Endothelial cell of umbilical vein (primary cell): ENCODE results near the gene LLGL2. TPM values are rescaled to one million over a fixed set of nuclear protein-coding genes. Genes with fewer than 3 reads are reported as not detected.

ENCODE experiments used
- BruUV-seq: library from RNA; stranded (reverse); fragments of 400-500 nt; replicated peaks from 2 replicates; lab custom pipeline; 2021; lab: Mats Ljungman, UMichigan
- CTCF ChIA-PET: fragments of 300-600, 350-600 bp; sonication (Branson Sonifier 250); formaldehyde crosslinking; loops from one replicate; lab custom pipeline; 2021; ENCODE audit warnings: antibody characterized with exemption, inconsistent platforms; lab: Charles Lee
- POLR2A ChIA-PET: fragments of 300-600, 350-600 bp; sonication (Branson Sonifier 250); formaldehyde crosslinking; loops from one replicate; lab custom pipeline; 2021; ENCODE audit warnings: antibody characterized with exemption, inconsistent platforms; lab: Charles Lee
- DNase-seq: peaks from one replicate; pipeline ENCODE4 v3.0.0-alpha.2; 2011; ENCODE audit warnings: low read depth, low spot score
- FAIRE-seq: peaks from 2 replicates; lab custom pipeline; 2011; peaks lifted over from hg19 to GRCh38; lab: Jason Lieb, UNC
- H2AFZ ChIP-seq: 2 replicates; pipeline ENCODE4 v1.6.0; 2012; ENCODE audit warnings: low read depth, low read length, control low read depth, inconsistent platforms
- H3K27ac ChIP-seq: 2 replicates; pipeline ENCODE4 v1.5.1; 2011; ENCODE audit warnings: low read depth, mild to moderate bottlenecking, control low read depth, low read length, moderate library complexity; ENCODE audit not compliant: insufficient read depth
- H3K27me3 ChIP-seq, 2 experiments: 2 replicates each; pipeline versions ENCODE4 v1.6.0 to v1.6.1; 2011; ENCODE audit warnings: low read length in 2 of 2, mixed read lengths in 1 of 2; ENCODE audit not compliant: control insufficient read depth in 2 of 2, insufficient read depth in 2 of 2
- H3K36me3 ChIP-seq, 2 experiments: 2 replicates in 1 of 2; 3 replicates in 1 of 2; pipeline ENCODE4 v1.5.1; 2011; ENCODE audit warnings: low read length in 2 of 2, mild to moderate bottlenecking in 1 of 2, moderate library complexity in 1 of 2; ENCODE audit not compliant: control insufficient read depth in 2 of 2, insufficient read depth in 2 of 2; ENCODE audit errors: extremely low read depth in 1 of 2
- H3K4me1 ChIP-seq: 3 replicates; pipeline ENCODE4 v1.5.1; 2011; ENCODE audit warnings: mild to moderate bottlenecking, low read length; ENCODE audit not compliant: control insufficient read depth, insufficient read depth; ENCODE audit errors: extremely low read depth
- H3K4me2 ChIP-seq: 2 replicates; pipeline ENCODE4 v1.6.1; 2011; ENCODE audit warnings: low read length, control low read depth, mixed read lengths; ENCODE audit not compliant: insufficient read depth
- H3K4me3 ChIP-seq, 3 experiments: fragments of 200-600 bp in 1 of 3; sonication (generic), shearing (Covaris generic) in 1 of 3; replicated peaks in 1 of 3; 2 replicates each; pipeline ENCODE4 v1.5.1; 2011 to 2016; ENCODE audit warnings: control low read depth in 3 of 3, low read length in 3 of 3, mild to moderate bottlenecking in 2 of 3, inconsistent platforms in 1 of 3, low read depth in 1 of 3, moderate library complexity in 1 of 3; ENCODE audit not compliant: insufficient read depth in 1 of 3
- H3K79me2 ChIP-seq: 2 replicates; pipeline ENCODE4 v1.6.0; 2012; ENCODE audit warnings: low read length, inconsistent platforms; ENCODE audit not compliant: control insufficient read depth, insufficient read depth
- H3K9ac ChIP-seq: replicated peaks from 2 replicates; pipeline ENCODE3; 2011; ENCODE audit warnings: low read length, control low read depth; ENCODE audit not compliant: insufficient read depth; ENCODE audit errors: extremely low read depth
- H3K9me1 ChIP-seq: replicated peaks from 3 replicates; pipeline ENCODE4 v1.6.0; 2011; ENCODE audit warnings: mild to moderate bottlenecking, low read length; ENCODE audit not compliant: control insufficient read depth, insufficient read depth; ENCODE audit errors: extremely low read depth
- H3K9me3 ChIP-seq: replicated peaks from 2 replicates; pipeline ENCODE4 v1.5.1; 2012; ENCODE audit warnings: low read length, inconsistent platforms; ENCODE audit not compliant: control insufficient read depth, insufficient read depth
- H4K20me1 ChIP-seq: replicated peaks from 2 replicates; pipeline ENCODE3; 2011; ENCODE audit warnings: mild to moderate bottlenecking, low read length; ENCODE audit not compliant: control insufficient read depth, insufficient read depth; ENCODE audit errors: extremely low read depth
- EZH2 ChIP-seq: IDR thresholded peaks from 2 replicates; pipeline ENCODE4 v1.6.1; 2012; ENCODE audit warnings: borderline replicate concordance, low read depth, mild to moderate bottlenecking, moderate library complexity, low read length, inconsistent platforms; ENCODE audit not compliant: severe bottlenecking
- FOS ChIP-seq: IDR thresholded peaks from 2 replicates; pipeline ENCODE4 v1.6.1; 2011; ENCODE audit warnings: mild to moderate bottlenecking, low read length, moderate library complexity, borderline replicate concordance; ENCODE audit not compliant: insufficient read depth
- GATA2 ChIP-seq: IDR thresholded peaks from 2 replicates; pipeline ENCODE4 v1.7.0; 2011; ENCODE audit warnings: low read depth, mild to moderate bottlenecking, moderate library complexity, mixed read lengths, low read length; ENCODE audit not compliant: insufficient read length, insufficient read depth
- JUN ChIP-seq: IDR thresholded peaks from 2 replicates; pipeline ENCODE4 v1.6.1; 2011; ENCODE audit warnings: borderline replicate concordance, low read depth; ENCODE audit not compliant: insufficient read length, insufficient read depth
- MYC ChIP-seq: IDR thresholded peaks from one replicate; pipeline ENCODE4 v1.6.1; 2011; ENCODE audit warnings: mild to moderate bottlenecking, low read depth, low read length
- POLR2AphosphoS5 ChIP-seq: IDR thresholded peaks from 2 replicates; pipeline ENCODE4 v1.6.1; 2012; ENCODE audit warnings: low read depth, mild to moderate bottlenecking, control low read depth, low read length, moderate library complexity; ENCODE audit not compliant: insufficient read depth
- dilution Hi-C: fragments of 300-500 bp; cut with MboI; formaldehyde crosslinking; loops from one replicate; pipeline ENCODE4 v1.15.0; 2019; ENCODE audit warnings: low sequenced_read_pairs; ENCODE audit not compliant: extremely low pct_ligation_motif_present
- intact Hi-C: fragments of 100-400 bp; cut with micrococcal nuclease; formaldehyde crosslinking; loops from one replicate; pipeline ENCODE4 v1.10.0; 2022
- polyA plus RNA-seq, 4 experiments: library from polyadenylated mRNA; depleted of rRNA in 3 of 4; stranded (reverse) in 3 of 4; unstranded in 1 of 4; fragments of >200 nt; gene quantifications; 2 replicates each; pipeline versions ENCODE4 v1.2.1 to v1.2.3, GENCODE V29; 2011 to 2012; ENCODE audit warnings: missing spikeins in 1 of 4
- total RNA-seq: library from RNA; stranded (reverse); gene quantifications from 2 replicates; pipeline ENCODE4 v1.2.3, GENCODE V29; 2021
- TF ChIP-seq, protein P1 (sequence below): IDR thresholded peaks from 2 replicates; pipeline ENCODE4 v1.6.1; 2011; ENCODE audit not compliant: insufficient read depth, insufficient read length
- TF ChIP-seq, protein P2 (sequence below), 2 donors: IDR thresholded peaks; 1 replicate in 1 of 2; 2 replicates in 1 of 2; pipeline ENCODE4 v1.5.1; 2011; ENCODE audit warnings: low read length in 2 of 2, mild to moderate bottlenecking in 2 of 2, moderate library complexity in 2 of 2, control low read depth in 1 of 2, inconsistent platforms in 1 of 2, low read depth in 1 of 2; ENCODE audit not compliant: insufficient read depth in 1 of 2; ENCODE audit errors: extremely low read depth in 1 of 2

LLGL2 gene
- total and polyA plus RNA-seq, 2 donors (not counting 3 experiments of a cell fraction or from before 2014, with no cell fraction given): 5.3 to 5.4 TPM

DNA sequence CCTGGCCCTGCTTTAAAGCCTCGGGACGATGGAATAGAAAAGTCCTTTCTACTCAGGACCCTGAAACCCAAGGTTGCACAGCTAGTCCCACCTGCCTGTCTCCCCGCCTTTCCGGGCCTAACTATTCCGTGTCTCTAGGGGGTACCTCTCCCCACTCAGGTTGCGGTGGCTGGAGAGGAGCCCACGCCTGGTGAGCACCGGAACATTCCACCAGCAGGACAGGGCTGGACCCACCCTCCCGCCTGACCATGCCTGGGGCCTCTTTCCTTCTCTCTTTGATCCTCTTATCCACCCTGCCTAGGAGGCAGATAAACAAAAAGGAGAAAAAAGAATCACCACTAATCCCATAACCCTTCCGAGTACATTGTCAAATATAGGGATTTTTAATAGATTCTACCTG is 10.9 kb downstream of the LLGL2 start:
- FAIRE-seq (no peak), DNase-seq (no peak)
- Histone ChIP-seq H3K4me2 (no peak overlapping the region), H4K20me1 (no peaks in the 10 kb centered on the region), H3K27ac (no peak overlapping the region), H3K4me3 (no peak overlapping the region), H3K79me2 (no peaks in the 10 kb centered on the region), H3K9ac (no peak overlapping the region), H3K4me1 (no peaks in the 10 kb centered on the region), H3K9me3 (no peaks in the 10 kb centered on the region), H3K27me3 (no peaks in the 10 kb centered on the region), H3K36me3 (no peaks in the 10 kb centered on the region), H2AFZ (no peak overlapping the region), H3K9me1 (no peaks in the 10 kb centered on the region)
- POLR2A ChIA-PET: no interaction called here
- BruUV-seq: no TSS peak
- intact Hi-C loops (no loop called here), dilution Hi-C loops (no loop called here)
- CTCF ChIA-PET: no interaction called here
- TF ChIP-seq EZH2 (no peak), FOS (no peak), MYC (no peak), GATA2 (no peak), JUN (no peak), POLR2AphosphoS5 (no peak)
- TF ChIP-seq, protein P1, sequence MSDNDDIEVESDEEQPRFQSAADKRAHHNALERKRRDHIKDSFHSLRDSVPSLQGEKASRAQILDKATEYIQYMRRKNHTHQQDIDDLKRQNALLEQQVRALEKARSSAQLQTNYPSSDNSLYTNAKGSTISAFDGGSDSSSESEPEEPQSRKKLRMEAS: no peak
- TF ChIP-seq, protein P2, sequence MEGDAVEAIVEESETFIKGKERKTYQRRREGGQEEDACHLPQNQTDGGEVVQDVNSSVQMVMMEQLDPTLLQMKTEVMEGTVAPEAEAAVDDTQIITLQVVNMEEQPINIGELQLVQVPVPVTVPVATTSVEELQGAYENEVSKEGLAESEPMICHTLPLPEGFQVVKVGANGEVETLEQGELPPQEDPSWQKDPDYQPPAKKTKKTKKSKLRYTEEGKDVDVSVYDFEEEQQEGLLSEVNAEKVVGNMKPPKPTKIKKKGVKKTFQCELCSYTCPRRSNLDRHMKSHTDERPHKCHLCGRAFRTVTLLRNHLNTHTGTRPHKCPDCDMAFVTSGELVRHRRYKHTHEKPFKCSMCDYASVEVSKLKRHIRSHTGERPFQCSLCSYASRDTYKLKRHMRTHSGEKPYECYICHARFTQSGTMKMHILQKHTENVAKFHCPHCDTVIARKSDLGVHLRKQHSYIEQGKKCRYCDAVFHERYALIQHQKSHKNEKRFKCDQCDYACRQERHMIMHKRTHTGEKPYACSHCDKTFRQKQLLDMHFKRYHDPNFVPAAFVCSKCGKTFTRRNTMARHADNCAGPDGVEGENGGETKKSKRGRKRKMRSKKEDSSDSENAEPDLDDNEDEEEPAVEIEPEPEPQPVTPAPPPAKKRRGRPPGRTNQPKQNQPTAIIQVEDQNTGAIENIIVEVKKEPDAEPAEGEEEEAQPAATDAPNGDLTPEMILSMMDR (IDR thresholded peaks at IDR 0.05; ENCODE audit: extremely low read depth in 1 of 2, insufficient read depth in 1 of 2, low read depth in 1 of 2, low read length in 2 of 2): no peak
